Suprapubic skin (tissue), 4 donors: Measurements from ENCODE around the gene LHFPL3. TPM values are rescaled to one million over a fixed set of nuclear protein-coding genes. Genes with fewer than 3 reads are reported as not detected.

ENCODE experiments used
- DNase-seq, 2 donors: peaks; one replicate each; pipeline ENCODE4 v3.0.0-alpha.2; 2019; ENCODE audit warnings: low spot score in 2 of 2
- H3K27ac ChIP-seq: fragments of 200-600 bp; sonication (generic); one replicate; pipeline ENCODE4 v1.5.1; 2019
- H3K27me3 ChIP-seq: fragments of 200-600 bp; sonication (generic); one replicate; pipeline ENCODE4 v1.5.1; 2019
- H3K36me3 ChIP-seq: fragments of 200-600 bp; sonication (generic); one replicate; pipeline ENCODE4 v1.5.1; 2019
- H3K4me1 ChIP-seq: fragments of 200-600 bp; sonication (generic); one replicate; pipeline ENCODE4 v1.5.1; 2019
- H3K4me3 ChIP-seq: fragments of 200-600 bp; sonication (generic); one replicate; pipeline ENCODE4 v1.5.1; 2019; ENCODE audit warnings: mild to moderate bottlenecking
- H3K9me3 ChIP-seq: fragments of 200-600 bp; sonication (generic); one replicate; pipeline ENCODE4 v1.5.1; 2019
- EP300 ChIP-seq: sonication (generic); formaldehyde crosslinking; IDR thresholded peaks from one replicate; pipeline ENCODE4 v1.6.1; 2017; ENCODE audit warnings: antibody characterized with exemption
- POLR2A ChIP-seq, 2 donors: fragments of 450-650 bp; IDR thresholded peaks; one replicate each; pipeline ENCODE4 v1.6.1; 2017; ENCODE audit warnings: antibody characterized with exemption in 2 of 2, mild to moderate bottlenecking in 2 of 2, moderate library complexity in 2 of 2
- POLR2AphosphoS5 ChIP-seq, 3 donors: sonication (generic); formaldehyde crosslinking; IDR thresholded peaks; one replicate each; pipeline ENCODE4 v1.6.1; 2017; ENCODE audit warnings: antibody characterized with exemption in 3 of 3
- WGBS: methylation state at CpG from one replicate; pipeline ENCODE4 v1.1.5; 2018; 5-methylcytosine and 5-hydroxymethylcytosine counted together
- total RNA-seq, 4 donors: library from RNA; depleted of rRNA; stranded (reverse); fragments of >200 nt; gene quantifications; one replicate each; pipeline ENCODE4 v1.1.0, GENCODE V29; 2016
- TF ChIP-seq, protein P1 (sequence below), 2 donors: fragments of 200-600 bp in 1 of 2; fragments of 450-650 bp in 1 of 2; sonication (generic) in 1 of 2; IDR thresholded peaks; one replicate each; pipeline ENCODE4 v1.5.1; 2016 to 2019; ENCODE audit warnings: antibody characterized with exemption in 2 of 2, mild to moderate bottlenecking in 1 of 2, moderate library complexity in 1 of 2

Gene LHFPL3
- total RNA-seq, 4 donors from 2014 or later = not detected

GRCh38 chr7:104950006-104950405 lies 621.6 kb downstream of the LHFPL3 start:
- peaks cover 16% of the 10 kb centered on the region for H3K4me1 ChIP-seq
- no peaks in the 10 kb centered on the region for H3K9me3 ChIP-seq
- H3K27ac ChIP-seq = no peak overlapping the region
- no peaks in the 10 kb centered on the region for H3K27me3 ChIP-seq
- 96% methylated on average over 5 of the region's 5 CpGs for WGBS
- TF ChIP-seq, protein P1, sequence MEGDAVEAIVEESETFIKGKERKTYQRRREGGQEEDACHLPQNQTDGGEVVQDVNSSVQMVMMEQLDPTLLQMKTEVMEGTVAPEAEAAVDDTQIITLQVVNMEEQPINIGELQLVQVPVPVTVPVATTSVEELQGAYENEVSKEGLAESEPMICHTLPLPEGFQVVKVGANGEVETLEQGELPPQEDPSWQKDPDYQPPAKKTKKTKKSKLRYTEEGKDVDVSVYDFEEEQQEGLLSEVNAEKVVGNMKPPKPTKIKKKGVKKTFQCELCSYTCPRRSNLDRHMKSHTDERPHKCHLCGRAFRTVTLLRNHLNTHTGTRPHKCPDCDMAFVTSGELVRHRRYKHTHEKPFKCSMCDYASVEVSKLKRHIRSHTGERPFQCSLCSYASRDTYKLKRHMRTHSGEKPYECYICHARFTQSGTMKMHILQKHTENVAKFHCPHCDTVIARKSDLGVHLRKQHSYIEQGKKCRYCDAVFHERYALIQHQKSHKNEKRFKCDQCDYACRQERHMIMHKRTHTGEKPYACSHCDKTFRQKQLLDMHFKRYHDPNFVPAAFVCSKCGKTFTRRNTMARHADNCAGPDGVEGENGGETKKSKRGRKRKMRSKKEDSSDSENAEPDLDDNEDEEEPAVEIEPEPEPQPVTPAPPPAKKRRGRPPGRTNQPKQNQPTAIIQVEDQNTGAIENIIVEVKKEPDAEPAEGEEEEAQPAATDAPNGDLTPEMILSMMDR (IDR thresholded peaks at IDR 0.05) = no peak
- TF ChIP-seq EP300 (no peak), POLR2AphosphoS5 (IDR thresholded peaks at IDR 0.05) (no peak), POLR2A (IDR thresholded peaks at IDR 0.05) (no peak)
- H3K36me3 ChIP-seq = no peaks in the 10 kb centered on the region
- no peak for DNase-seq
- no peak overlapping the region for H3K4me3 ChIP-seq

DNA sequence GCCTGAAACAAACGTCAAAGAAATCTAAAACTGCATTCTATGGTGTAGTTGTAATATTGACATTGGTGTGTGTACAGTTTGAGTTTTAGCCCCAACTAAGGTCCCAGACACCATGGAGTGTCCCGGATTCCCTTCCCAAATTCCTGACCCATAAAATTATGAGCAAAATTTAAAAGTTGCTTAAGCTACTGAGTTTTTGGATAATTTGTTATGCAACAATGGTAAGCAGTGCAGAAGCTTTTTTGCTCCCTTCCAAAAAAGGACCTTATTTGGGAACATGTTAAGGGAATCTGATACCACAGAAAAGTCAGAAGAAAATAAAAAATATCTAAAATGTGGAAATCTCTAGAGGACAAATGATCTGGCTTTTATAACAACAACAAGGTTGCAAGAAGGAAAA lies 622.4 kb downstream of the LHFPL3 start:
- peaks cover 9% of the 10 kb centered on the region for H3K4me1 ChIP-seq
- no peak overlapping the region for H3K4me3 ChIP-seq
- 55% methylated on average over 2 of the region's 2 CpGs for whole genome bisulfite sequencing
- peak overlapping the region; percentile 80 for H3K27ac ChIP-seq
- no peaks in the 10 kb centered on the region for H3K9me3 ChIP-seq
- TF ChIP-seq POLR2AphosphoS5 (IDR thresholded peaks at IDR 0.05) (no peak), POLR2A (IDR thresholded peaks at IDR 0.05) (no peak), EP300 (no peak)
- TF ChIP-seq, protein P1 (IDR thresholded peaks at IDR 0.05) = no peak
- no peaks in the 10 kb centered on the region for H3K27me3 ChIP-seq
- DNase-seq = no peak
- H3K36me3 ChIP-seq = no peaks in the 10 kb centered on the region

DNA sequence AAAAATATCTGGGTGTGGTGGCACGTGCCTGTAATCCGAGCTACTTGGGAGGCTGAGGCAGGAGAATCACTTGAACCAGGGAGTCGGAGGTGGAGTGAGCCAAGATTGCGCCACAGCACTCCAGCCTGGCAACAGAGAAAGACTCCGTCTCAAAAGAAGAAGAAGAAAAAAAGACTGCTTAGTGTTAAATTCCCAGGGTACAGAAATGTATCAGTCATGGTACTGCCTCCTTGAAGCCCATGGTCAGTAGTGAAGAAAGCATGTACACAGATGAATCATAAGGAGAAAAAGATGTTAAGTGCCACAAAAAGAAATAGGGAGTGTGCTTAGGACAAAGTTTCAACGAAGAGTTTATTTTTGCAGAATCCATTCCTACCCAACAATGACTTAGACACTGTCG lies 623.1 kb downstream of the LHFPL3 start:
- TF ChIP-seq POLR2A (IDR thresholded peaks at IDR 0.05) (no peak), EP300 (no peak), POLR2AphosphoS5 (IDR thresholded peaks at IDR 0.05) (no peak)
- TF ChIP-seq, protein P1 (IDR thresholded peaks at IDR 0.05) = no peak
- no peaks in the 10 kb centered on the region for H3K36me3 ChIP-seq
- H3K27ac ChIP-seq = peak overlapping the region; percentile 80
- H3K9me3 ChIP-seq = no peaks in the 10 kb centered on the region
- H3K4me3 ChIP-seq = no peak overlapping the region
- peak in 1 of 2 donors; percentile 86 for DNase-seq
- H3K4me1 ChIP-seq = peaks cover 1% of the 10 kb centered on the region
- WGBS = 76% methylated on average over 7 of the region's 7 CpGs
- H3K27me3 ChIP-seq = no peaks in the 10 kb centered on the region

GRCh38 chr7:104955276-104955675 lies 626.9 kb downstream of the LHFPL3 start:
- TF ChIP-seq POLR2AphosphoS5 (IDR thresholded peaks at IDR 0.05) (no peak), POLR2A (IDR thresholded peaks at IDR 0.05) (no peak), EP300 (no peak)
- TF ChIP-seq, protein P1 (IDR thresholded peaks at IDR 0.05) = no peak
- Histone ChIP-seq H3K36me3 (no peaks in the 10 kb centered on the region), H3K4me3 (no peak overlapping the region), H3K27me3 (no peaks in the 10 kb centered on the region), H3K9me3 (no peaks in the 10 kb centered on the region), H3K27ac (no peak overlapping the region), H3K4me1 (peaks cover 18% of the 10 kb centered on the region)
- no peak for DNase-seq
- WGBS = 88% methylated on average over 2 of the region's 2 CpGs

Other genes starting within 250 kb of the LHFPL3 start
- 10 to 100 TPM; 10.5 to 28.7 (median 13.5) TPM for gene ORC5, start 120.6 kb upstream of the LHFPL3 start, total RNA-seq